CD8-positive, alpha-beta memory T cell (primary cell): ENCODE data around the gene ANP32E. TPM values are rescaled to one million over a fixed set of nuclear protein-coding genes. Genes with fewer than 3 reads are reported as not detected.

Source experiments
- CTCF ChIA-PET: fragments of 350-600 bp; sonication (Branson Sonifier 250); formaldehyde crosslinking; loops from one replicate; lab custom pipeline; 2021; ENCODE audit warnings: antibody characterized with exemption; lab: Charles Lee
- POLR2A ChIA-PET: fragments of 350-600 bp; sonication (Branson Sonifier 250); formaldehyde crosslinking; loops from one replicate; lab custom pipeline; 2021; ENCODE audit warnings: antibody characterized with exemption; lab: Charles Lee
- DNase-seq, 5 donors: peaks; one replicate each; pipeline versions ENCODE4 v3.0.0 to v3.0.0-alpha.2; 2020 to 2022; ENCODE audit warnings: mixed read lengths in 1 of 5
- H3K27ac ChIP-seq: one replicate; pipeline ENCODE4 v1.7.0; 2013; ENCODE audit warnings: low read depth, mild to moderate bottlenecking, low read length, moderate library complexity
- H3K27me3 ChIP-seq: 2 replicates; pipeline ENCODE4 v1.7.0; 2013; ENCODE audit warnings: low read length, mild to moderate bottlenecking; ENCODE audit not compliant: insufficient read depth, poor library complexity, severe bottlenecking
- H3K36me3 ChIP-seq: 2 replicates; pipeline ENCODE4 v1.7.0; 2013; ENCODE audit warnings: mild to moderate bottlenecking, low read length, moderate library complexity; ENCODE audit not compliant: insufficient read depth
- H3K4me1 ChIP-seq: 2 replicates; pipeline ENCODE4 v1.7.0; 2013; ENCODE audit warnings: mild to moderate bottlenecking, low read length, moderate library complexity; ENCODE audit not compliant: insufficient read depth
- H3K4me3 ChIP-seq: 2 replicates; pipeline ENCODE4 v1.7.0; 2013; ENCODE audit warnings: mild to moderate bottlenecking, low read length
- H3K9me3 ChIP-seq: 2 replicates; pipeline ENCODE4 v1.7.0; 2013; ENCODE audit warnings: mild to moderate bottlenecking, low read length
- H3K27ac Mint-ChIP-seq, 8 donors: one replicate each; pipeline ENCODE4 v1.8.0; 2020 to 2021; ENCODE audit warnings: mixed read lengths in 8 of 8, mild to moderate bottlenecking in 6 of 8, inconsistent platforms in 3 of 8, moderate library complexity in 3 of 8
- H3K27me3 Mint-ChIP-seq, 2 donors: one replicate each; pipeline ENCODE4 v1.8.0; 2020 to 2021; ENCODE audit warnings: mixed read lengths in 2 of 2, mild to moderate bottlenecking in 1 of 2, moderate library complexity in 1 of 2
- H3K36me3 Mint-ChIP-seq, 3 donors: one replicate each; pipeline ENCODE4 v1.8.0; 2020 to 2021; ENCODE audit warnings: mixed read lengths in 3 of 3, inconsistent platforms in 1 of 3, mild to moderate bottlenecking in 1 of 3
- H3K4me1 Mint-ChIP-seq, 3 donors: one replicate each; pipeline ENCODE4 v1.8.0; 2020 to 2021; ENCODE audit warnings: mixed read lengths in 3 of 3, inconsistent platforms in 1 of 3, mild to moderate bottlenecking in 1 of 3
- H3K4me3 Mint-ChIP-seq, 7 donors: one replicate each; pipeline ENCODE4 v1.8.0; 2020 to 2021; ENCODE audit warnings: mixed read lengths in 7 of 7, mild to moderate bottlenecking in 6 of 7, moderate library complexity in 4 of 7, inconsistent platforms in 2 of 7
- H3K9me3 Mint-ChIP-seq, 5 donors: one replicate each; pipeline ENCODE4 v1.8.0; 2020 to 2022; ENCODE audit warnings: mixed read lengths in 5 of 5, mild to moderate bottlenecking in 3 of 5, moderate library complexity in 2 of 5, inconsistent platforms in 1 of 5
- polyA plus RNA-seq: library from polyadenylated mRNA; unstranded; fragments of 300-500 nt; fragmentation: Illumina TruSeq; gene quantifications from one replicate; pipeline ENCODE4 v1.2.3, GENCODE V29; 2021
- total RNA-seq, 2 experiments: library from RNA; stranded (reverse); gene quantifications; one replicate each; pipeline ENCODE4 v1.2.3, GENCODE V29; 2021

ANP32E gene
- total and polyA plus RNA-seq, 3 experiments from 2014 or later, result 57.9 to 154 (median 154) TPM

GRCh38 chr1:150176593-150176992 is 59.3 kb downstream of the ANP32E start:
- no peak for DNase-seq
- Mint-ChIP-seq H3K4me3 (no peak overlapping the region), H3K27ac (no peak overlapping the region), H3K4me1 (no peaks in the 10 kb centered on the region), H3K36me3 (no peaks in the 10 kb centered on the region), H3K27me3 (no peaks in the 10 kb centered on the region), H3K9me3 (no peaks in the 10 kb centered on the region)
- CTCF ChIA-PET, result no interaction called here
- Histone ChIP-seq H3K27ac (no peak overlapping the region), H3K27me3 (no peaks in the 10 kb centered on the region), H3K36me3 (no peaks in the 10 kb centered on the region), H3K4me3 (no peak overlapping the region), H3K9me3 (no peaks in the 10 kb centered on the region), H3K4me1 (no peaks in the 10 kb centered on the region)
- POLR2A ChIA-PET, result no interaction called here

GRCh38 chr1:150173141-150173585 is 62.7 kb downstream of the ANP32E start:
- DNase-seq, result no peak
- H3K4me3 ChIP-seq, result no peak overlapping the region
- Mint-ChIP-seq H3K36me3 (no peaks in the 10 kb centered on the region), H3K27me3 (no peaks in the 10 kb centered on the region), H3K4me1 (no peaks in the 10 kb centered on the region), H3K27ac (peak overlapping the region in 1 of 8 donors; percentile 17), H3K9me3 (no peaks in the 10 kb centered on the region), H3K4me3 (no peak overlapping the region)
- H3K9me3 ChIP-seq, result no peaks in the 10 kb centered on the region
- ChIA-PET CTCF (no interaction called here), POLR2A (interaction anchor here (1.1 kb wide), 1 partner anchor 104 kb away, joined by 3 read pairs; no protein-coding TSS in a partner anchor)
- H3K36me3 ChIP-seq, result no peaks in the 10 kb centered on the region
- H3K27ac ChIP-seq, result no peak overlapping the region
- no peaks in the 10 kb centered on the region for H3K27me3 ChIP-seq
- H3K4me1 ChIP-seq, result no peaks in the 10 kb centered on the region

GRCh38 chr1:150171801-150172200 is 64.1 kb downstream of the ANP32E start:
- H3K27ac Mint-ChIP-seq, result peak overlapping the region in 2 of 8 donors; percentile 21 to 52

GRCh38 chr1:150168960-150169601 is 66.8 kb downstream of the ANP32E start:
- Histone ChIP-seq H3K4me1 (peaks cover 3% of the 10 kb centered on the region), H3K9me3 (no peaks in the 10 kb centered on the region), H3K4me3 (no peak overlapping the region), H3K36me3 (no peaks in the 10 kb centered on the region), H3K27ac (no peak overlapping the region), H3K27me3 (no peaks in the 10 kb centered on the region)
- Mint-ChIP-seq H3K4me1 (peaks cover 0 to 4% (median 3%) of the 10 kb centered on the region in 3 donors), H3K27me3 (peaks cover 0 to 1% of the 10 kb centered on the region in 2 donors), H3K9me3 (no peaks in the 10 kb centered on the region), H3K4me3 (no peak overlapping the region), H3K36me3 (no peaks in the 10 kb centered on the region), H3K27ac (no peak overlapping the region)
- ChIA-PET POLR2A (no interaction called here), CTCF (interaction anchor here (1.1 to 14.9 kb wide), 9 partner anchors 10 to 234 kb away, joined by 3 to 150 read pairs (median 4); partner anchors contain the start of gene VPS45)
- DNase-seq, result peak; percentile 25 to 71 (median 38)

More at GRCh38 chr1:150171801-150172200, 64.1 kb downstream of the ANP32E start:
- Histone ChIP-seq H3K27me3 (no peaks in the 10 kb centered on the region), H3K4me1 (no peaks in the 10 kb centered on the region), H3K9me3 (no peaks in the 10 kb centered on the region), H3K27ac (no peak overlapping the region), H3K36me3 (no peaks in the 10 kb centered on the region), H3K4me3 (no peak overlapping the region)
- no peak for DNase-seq
- POLR2A ChIA-PET, result no interaction called here
- Mint-ChIP-seq H3K36me3 (no peaks in the 10 kb centered on the region), H3K9me3 (no peaks in the 10 kb centered on the region), H3K27me3 (peaks cover 0 to under 1% of the 10 kb centered on the region in 2 donors), H3K4me3 (no peak overlapping the region), H3K4me1 (no peaks in the 10 kb centered on the region)
- CTCF ChIA-PET, result interaction anchor here (14.9 kb wide), 1 partner anchor 97 kb away, joined by 150 read pairs; no protein-coding TSS in a partner anchor

Other genes with a start within 250 kb of the ANP32E start
- gene OTUD7B, start 225.4 kb downstream of the ANP32E start, total RNA-seq, result 10 to 100 TPM; 39.7 to 41.0 TPM
- gene OTUD7B, start 225.4 kb downstream of the ANP32E start, polyA plus RNA-seq, result 1.9 TPM
- 10 to 100 TPM; 26.3 to 33.6 TPM for gene VPS45, start 168.3 kb downstream of the ANP32E start, total RNA-seq
- gene VPS45, start 168.3 kb downstream of the ANP32E start, polyA plus RNA-seq, result 27.5 TPM
- gene PLEKHO1, start 86.2 kb downstream of the ANP32E start, total RNA-seq, result 10 to 100 TPM; 44.9 to 47.2 TPM
- 47.3 TPM for gene PLEKHO1, start 86.2 kb downstream of the ANP32E start, polyA plus RNA-seq
- not detected for gene CA14, start 21.7 kb upstream of the ANP32E start, total RNA-seq
- gene CA14, start 21.7 kb upstream of the ANP32E start, polyA plus RNA-seq, result 0.20 TPM
- gene APH1A, start 32.9 kb upstream of the ANP32E start, total RNA-seq, result 100 to 1,000 TPM; 139 to 140 TPM
- gene APH1A, start 32.9 kb upstream of the ANP32E start, polyA plus RNA-seq, result 63.4 TPM
- under 1 TPM; 0.60 to 0.61 TPM for gene C1orf54, start 36.7 kb upstream of the ANP32E start, total RNA-seq
- 4.0 TPM for gene C1orf54, start 36.7 kb upstream of the ANP32E start, polyA plus RNA-seq
- 1 to 10 TPM in 1 of 2 experiments, under 1 TPM in 1; 0.81 to 1.7 TPM for gene CIART, start 46.4 kb upstream of the ANP32E start, total RNA-seq
- 0.60 TPM for gene CIART, start 46.4 kb upstream of the ANP32E start, polyA plus RNA-seq
- 10 to 100 TPM; 76.9 to 81.0 TPM for gene MRPS21, start 57.7 kb upstream of the ANP32E start, total RNA-seq
- 80.1 TPM for gene MRPS21, start 57.7 kb upstream of the ANP32E start, polyA plus RNA-seq
- gene PRPF3, start 85.4 kb upstream of the ANP32E start, total RNA-seq, result 10 to 100 TPM; 75.2 to 79.8 TPM
- gene PRPF3, start 85.4 kb upstream of the ANP32E start, polyA plus RNA-seq, result 20.3 TPM
- gene RPRD2, start 128.0 kb upstream of the ANP32E start, total RNA-seq, result 10 to 100 TPM; 24.1 to 26.4 TPM
- gene RPRD2, start 128.0 kb upstream of the ANP32E start, polyA plus RNA-seq, result 40.5 TPM